Measurements from ENCODE around the gene ACP7. TPM values are rescaled to one million over a fixed set of nuclear protein-coding genes. Genes with fewer than 3 reads are reported as not detected.

The ACP7 gene
- total and polyA plus RNA-seq, 9 of the 15 experiments (the other 6 are each of a cell fraction or from before 2014, with no cell fraction given): not detected

DNA sequence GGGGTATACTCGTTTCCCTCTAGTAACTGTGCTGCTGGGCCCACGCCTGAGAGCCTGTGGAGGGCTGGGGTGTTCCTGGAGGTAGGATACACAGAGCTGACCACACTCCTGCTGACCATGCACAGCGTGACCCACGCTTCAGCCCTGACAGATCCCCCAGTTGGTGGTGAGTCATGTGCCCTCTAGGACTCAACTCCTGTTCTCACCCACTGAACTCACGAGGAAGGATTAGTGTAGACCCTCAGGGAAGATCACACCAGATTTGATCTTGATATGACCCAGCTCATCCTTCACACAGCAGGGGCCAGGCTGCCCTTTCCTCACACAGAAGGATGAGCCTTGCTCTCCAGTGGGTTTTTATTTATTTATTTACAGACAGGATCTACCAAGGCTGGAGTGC lies 13.3 kb upstream of the ACP7 start:
- Histone ChIP-seq H3K79me2 (ENCODE audit: control insufficient read depth, insufficient read depth, low read length) (no peaks in the 10 kb centered on the region), H4K20me1 (replicated peaks; ENCODE audit: control insufficient read depth, insufficient read depth, low read length) (no peaks in the 10 kb centered on the region), H3K4me1 (replicated peaks in 1 of 2; ENCODE audit: control insufficient read depth in 2 of 2, insufficient read depth in 2 of 2, low read length in 2 of 2) (no peaks in the 10 kb centered on the region; a peak in 1 of 5 replicates), H3K9me1 (ENCODE audit: control insufficient read depth, insufficient read depth, low read length) (no peaks in the 10 kb centered on the region), H3K27ac (ENCODE audit: extremely low read depth, low read depth, low read length) (no peak overlapping the region), H3K4me3 (no peak overlapping the region), H3K27me3 (ENCODE audit: control insufficient read depth in 2 of 2, insufficient read depth in 2 of 2, low read length in 2 of 2) (peaks cover 9 to 28% of the 10 kb centered on the region in 2 experiments; a peak in 4 of 5 replicates), H3K4me2 (ENCODE audit: insufficient read depth, low read length) (no peak overlapping the region), H3K9me3 (replicated peaks; ENCODE audit: control insufficient read depth, insufficient read depth, low read depth, low read length) (no peaks in the 10 kb centered on the region), H2AFZ (ENCODE audit: low read depth, low read length) (no peak overlapping the region), H3K36me3 (ENCODE audit: control insufficient read depth, insufficient read depth, low read length) (no peaks in the 10 kb centered on the region), H3K9ac (ENCODE audit: insufficient read depth in 1 of 2, low read depth in 2 of 2, low read length in 2 of 2) (peak overlapping the region in 1 of 2 experiments; percentile 43; a peak in 1 of 4 replicates)
- intact Hi-C loops (cut with micrococcal nuclease) (no loop called here), in situ Hi-C loops (cut with MboI) (no loop called here)
- CTCF ChIA-PET (ENCODE audit: low intra/inter-chr PET ratio): no interaction called here
- WGBS (ENCODE audit: insufficient coverage, low coverage, missing lambda C conversion rate): 2% methylated on average over 5 of the region's 5 CpGs
- TF ChIP-seq SMARCB1 (IDR thresholded peaks at IDR 0.05; ENCODE audit: insufficient read length, low read depth) (no peak), ZNF133 (CRISPR knock-in tag; IDR thresholded peaks at IDR 0.05) (no peak), POU5F1 (IDR thresholded peaks at IDR 0.05; ENCODE audit: borderline replicate concordance, low read depth, low read length, partially characterized antibody) (no peak)
- TF ChIP-seq, protein P1, sequence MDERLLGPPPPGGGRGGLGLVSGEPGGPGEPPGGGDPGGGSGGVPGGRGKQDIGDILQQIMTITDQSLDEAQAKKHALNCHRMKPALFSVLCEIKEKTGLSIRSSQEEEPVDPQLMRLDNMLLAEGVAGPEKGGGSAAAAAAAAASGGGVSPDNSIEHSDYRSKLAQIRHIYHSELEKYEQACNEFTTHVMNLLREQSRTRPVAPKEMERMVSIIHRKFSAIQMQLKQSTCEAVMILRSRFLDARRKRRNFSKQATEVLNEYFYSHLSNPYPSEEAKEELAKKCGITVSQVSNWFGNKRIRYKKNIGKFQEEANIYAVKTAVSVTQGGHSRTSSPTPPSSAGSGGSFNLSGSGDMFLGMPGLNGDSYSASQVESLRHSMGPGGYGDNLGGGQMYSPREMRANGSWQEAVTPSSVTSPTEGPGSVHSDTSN (CRISPR knock-in tag; IDR thresholded peaks at IDR 0.05; ENCODE audit: low read depth): no peak
- TF ChIP-seq, protein P1 (tag; conservative IDR thresholded peaks at IDR 0.05; ENCODE audit: low read depth): no peak
- BruUV-seq (replicated peaks): no TSS peak
- FAIRE-seq: no peak
- ATAC-seq: no peak
- POLR2A ChIA-PET: no interaction called here
- no peak for DNase-seq (ENCODE audit: extremely low read depth in 1 of 4, low spot score in 3 of 4)

Data from K562 (cell line).